ENCODE measurements around the gene CYSLTR2. TPM values are rescaled to one million over a fixed set of nuclear protein-coding genes. Genes with fewer than 3 reads are reported as not detected.
"Not testable (repeated sequence)": the region's sequence is repeated elsewhere in the genome, so short reads cannot be mapped to it uniquely, and the experiment has no call there.

The CYSLTR2 gene
- total and polyA plus RNA-seq, 11 donors = 1.8 to 11.5 (median 5.4) TPM

DNA sequence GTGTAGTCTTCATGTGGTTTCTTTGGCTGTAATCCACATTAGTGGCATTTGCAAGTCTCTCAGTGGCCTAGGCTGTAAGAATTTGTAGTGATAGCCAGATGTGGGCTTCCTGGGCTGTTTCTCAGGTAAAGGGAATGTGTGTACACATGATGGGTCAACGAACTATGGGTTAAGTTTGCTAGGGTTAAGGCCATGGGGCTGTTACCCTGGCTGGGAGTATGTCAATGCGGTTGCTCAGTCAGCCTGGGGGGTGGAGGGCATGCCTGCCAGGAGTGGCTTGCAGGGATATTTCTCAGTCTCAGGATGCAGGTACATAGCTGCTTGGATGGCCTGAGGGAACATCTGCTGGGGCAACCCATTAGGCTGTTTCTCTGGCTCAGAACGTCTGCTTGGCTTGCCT lies 13.4 kb downstream of the CYSLTR2 start:
- ATAC-seq = no peak
- DNase-seq = no peak
- Histone ChIP-seq H3K27me3 (no peaks in the 10 kb centered on the region), H3K36me3 (no peaks in the 10 kb centered on the region), H3K27ac (no peak overlapping the region), H3K4me3 (no peak overlapping the region), H3K9me3 (peaks cover 0 to 90% (median 37%) of the 10 kb centered on the region in 12 donors), H3K4me1 (peaks cover 0 to 5% (median 0%) of the 10 kb centered on the region in 12 donors)
- TF ChIP-seq POLR2A (IDR thresholded peaks at IDR 0.05) = no peak
- TF ChIP-seq, protein P1, sequence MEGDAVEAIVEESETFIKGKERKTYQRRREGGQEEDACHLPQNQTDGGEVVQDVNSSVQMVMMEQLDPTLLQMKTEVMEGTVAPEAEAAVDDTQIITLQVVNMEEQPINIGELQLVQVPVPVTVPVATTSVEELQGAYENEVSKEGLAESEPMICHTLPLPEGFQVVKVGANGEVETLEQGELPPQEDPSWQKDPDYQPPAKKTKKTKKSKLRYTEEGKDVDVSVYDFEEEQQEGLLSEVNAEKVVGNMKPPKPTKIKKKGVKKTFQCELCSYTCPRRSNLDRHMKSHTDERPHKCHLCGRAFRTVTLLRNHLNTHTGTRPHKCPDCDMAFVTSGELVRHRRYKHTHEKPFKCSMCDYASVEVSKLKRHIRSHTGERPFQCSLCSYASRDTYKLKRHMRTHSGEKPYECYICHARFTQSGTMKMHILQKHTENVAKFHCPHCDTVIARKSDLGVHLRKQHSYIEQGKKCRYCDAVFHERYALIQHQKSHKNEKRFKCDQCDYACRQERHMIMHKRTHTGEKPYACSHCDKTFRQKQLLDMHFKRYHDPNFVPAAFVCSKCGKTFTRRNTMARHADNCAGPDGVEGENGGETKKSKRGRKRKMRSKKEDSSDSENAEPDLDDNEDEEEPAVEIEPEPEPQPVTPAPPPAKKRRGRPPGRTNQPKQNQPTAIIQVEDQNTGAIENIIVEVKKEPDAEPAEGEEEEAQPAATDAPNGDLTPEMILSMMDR (IDR thresholded peaks at IDR 0.05) = no peak
- intact Hi-C loops (cut with DNase I) = no loop called here
- WGBS, 4 donors = 56 to 75% (median 72%) methylated on average over 2 to 3 of the region's 3 CpGs

DNA sequence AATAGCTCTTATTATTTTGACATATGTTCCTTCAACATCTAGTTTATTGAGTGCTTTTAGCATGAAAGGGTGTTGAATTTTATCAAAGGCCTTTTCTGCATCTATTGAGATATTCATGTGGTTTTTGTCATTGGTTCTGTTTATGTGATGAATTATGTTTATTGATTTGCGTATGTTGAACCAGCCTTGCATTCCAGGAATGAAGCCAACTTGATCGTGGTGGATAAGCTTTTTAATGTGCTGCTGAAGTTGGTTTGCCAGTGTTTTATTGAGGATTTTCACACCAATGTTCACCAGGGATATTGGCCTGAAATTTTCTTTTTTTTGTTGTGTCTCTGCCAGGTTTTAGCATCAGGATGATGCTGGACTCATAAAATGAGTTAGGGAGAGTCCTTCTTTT lies 17.7 kb downstream of the CYSLTR2 start:
- ATAC-seq = not testable (repeated sequence)

DNA sequence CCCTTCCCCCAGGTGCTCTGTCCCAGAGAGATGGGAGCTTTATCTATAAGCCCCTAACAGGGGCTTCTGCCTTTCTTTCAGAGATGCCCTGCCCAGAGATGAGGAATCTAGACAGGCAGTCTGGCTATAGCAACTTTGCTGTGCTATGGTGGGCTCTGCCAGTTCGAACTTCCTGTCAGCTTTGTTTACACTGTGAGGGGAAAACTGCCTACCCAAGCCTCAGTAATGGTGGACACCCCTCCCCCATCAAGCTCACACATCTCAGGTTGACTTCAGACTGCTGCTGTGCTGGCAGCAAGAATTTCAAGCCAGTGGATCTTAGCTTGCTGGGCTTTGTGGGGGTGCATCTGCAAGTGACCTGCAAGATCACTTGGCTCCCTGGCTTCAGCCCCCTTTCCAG lies 21.5 kb downstream of the CYSLTR2 start:
- ATAC-seq = no peak
- H3K27ac ChIP-seq = no peak overlapping the region
- H3K36me3 ChIP-seq = no peaks in the 10 kb centered on the region
- no peak overlapping the region for H3K4me3 ChIP-seq
- H3K9me3 ChIP-seq = peaks cover 0 to 21% (median 7%) of the 10 kb centered on the region in 12 donors
- TF ChIP-seq POLR2A (IDR thresholded peaks at IDR 0.05) = no peak
- TF ChIP-seq, protein P1 (IDR thresholded peaks at IDR 0.05) = no peak
- no peaks in the 10 kb centered on the region for H3K27me3 ChIP-seq
- WGBS, 4 donors = 70 to 100% (median 78%) methylated on average over 1 of the region's 1 CpG; no CpG with 5 or more reads in 1 of the 4 donors
- no peak for DNase-seq
- intact Hi-C loops (cut with DNase I) = no loop called here
- H3K4me1 ChIP-seq = peaks cover 0 to 19% (median 0%) of the 10 kb centered on the region in 12 donors

More for the DNA sequence above, 17.7 kb downstream of the CYSLTR2 start:
- intact Hi-C loops (cut with DNase I); H3K27ac ChIP-seq; H3K36me3 ChIP-seq; H3K4me1 ChIP-seq; H3K4me3 ChIP-seq; DNase-seq; H3K27me3 ChIP-seq: not testable (repeated sequence)
- H3K9me3 ChIP-seq = peaks cover 0 to 51% (median 17%) of the 10 kb centered on the region in 12 donors
- WGBS, 4 donors = 80 to 89% (median 83%) methylated on average over 2 of the region's 2 CpGs

DNA sequence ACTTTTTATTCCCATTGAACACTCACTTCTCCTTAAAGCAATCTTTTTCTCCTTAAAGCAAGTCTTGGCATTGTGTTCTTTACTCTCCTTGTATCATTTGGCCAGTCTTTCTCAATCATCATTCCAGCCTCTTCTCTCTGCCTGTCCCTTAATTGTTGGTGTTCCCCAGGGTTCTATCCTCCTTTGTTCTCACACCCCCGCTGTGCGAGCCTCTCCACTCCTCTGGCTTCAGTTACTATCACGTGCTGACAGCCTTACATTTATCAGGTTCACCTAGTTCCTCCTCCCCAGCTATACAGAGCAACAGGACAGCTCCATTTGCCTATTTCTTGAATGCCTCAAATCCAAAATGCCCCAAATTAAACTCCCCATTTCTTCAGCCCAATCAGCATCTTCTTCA lies 24.6 kb downstream of the CYSLTR2 start:
- Histone ChIP-seq H3K27me3 (no peaks in the 10 kb centered on the region), H3K4me1 (peaks cover 0 to 28% (median 0%) of the 10 kb centered on the region in 12 donors), H3K27ac (peak overlapping the region in 1 of 12 donors; percentile 6), H3K9me3 (no peaks in the 10 kb centered on the region), H3K4me3 (no peak overlapping the region), H3K36me3 (no peaks in the 10 kb centered on the region)
- ATAC-seq (no peak), DNase-seq (no peak)
- TF ChIP-seq POLR2A (IDR thresholded peaks at IDR 0.05) = no peak
- TF ChIP-seq, protein P1 (IDR thresholded peaks at IDR 0.05) = no peak
- intact Hi-C loops (cut with DNase I) = no loop called here
- whole genome bisulfite sequencing, 4 donors = 28 to 38% (median 30%) methylated on average over 3 of the region's 3 CpGs
